Stomach (tissue), 4 donors: ENCODE measurements around the gene FGD2.

Experiments
- EP300 ChIP-seq: sonication (generic); formaldehyde crosslinking; IDR thresholded peaks from one replicate; pipeline ENCODE4 v1.6.1; 2017; ENCODE audit warnings: antibody characterized with exemption
- POLR2A ChIP-seq, 4 donors: fragments of 450-650 bp; IDR thresholded peaks; one replicate each; pipeline ENCODE4 v1.6.1; 2016; ENCODE audit warnings: antibody characterized with exemption in 4 of 4, control low read depth in 2 of 4, mild to moderate bottlenecking in 1 of 4, moderate library complexity in 1 of 4
- POLR2AphosphoS5 ChIP-seq, 3 donors: sonication (generic); formaldehyde crosslinking; IDR thresholded peaks; one replicate each; pipeline ENCODE4 v1.6.1; 2016; ENCODE audit warnings: antibody characterized with exemption in 3 of 3
- TF ChIP-seq, protein P1 (sequence below), 7 experiments: fragments of 450-650 bp in 4 of 7; fragments of 200-600 bp in 3 of 7; sonication (generic) in 3 of 7; IDR thresholded peaks; one replicate each; pipeline ENCODE4 v1.5.1; 2016 to 2019; ENCODE audit warnings: antibody characterized with exemption in 7 of 7, control low read depth in 2 of 7, mild to moderate bottlenecking in 1 of 7

DNA sequence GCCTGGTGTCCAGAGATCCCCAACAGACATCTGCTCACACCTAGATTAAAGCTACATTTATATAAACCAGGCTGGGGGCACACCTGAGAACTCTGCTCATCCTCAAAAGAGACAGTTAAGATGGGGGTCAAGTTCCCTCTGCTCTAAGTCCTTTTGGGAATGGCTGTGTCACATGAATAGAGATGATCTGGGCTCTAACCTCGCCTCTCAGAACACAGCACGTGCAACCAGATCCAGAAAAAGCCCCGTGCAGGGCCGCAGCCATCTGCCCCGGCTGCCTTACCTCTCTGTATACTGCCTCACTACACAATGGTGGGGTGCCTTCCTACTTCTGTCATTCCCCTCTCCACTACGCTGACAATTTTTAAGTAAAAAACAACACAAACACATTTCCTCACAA is 25.3 kb upstream of the FGD2 start:
- TF ChIP-seq, protein P1, sequence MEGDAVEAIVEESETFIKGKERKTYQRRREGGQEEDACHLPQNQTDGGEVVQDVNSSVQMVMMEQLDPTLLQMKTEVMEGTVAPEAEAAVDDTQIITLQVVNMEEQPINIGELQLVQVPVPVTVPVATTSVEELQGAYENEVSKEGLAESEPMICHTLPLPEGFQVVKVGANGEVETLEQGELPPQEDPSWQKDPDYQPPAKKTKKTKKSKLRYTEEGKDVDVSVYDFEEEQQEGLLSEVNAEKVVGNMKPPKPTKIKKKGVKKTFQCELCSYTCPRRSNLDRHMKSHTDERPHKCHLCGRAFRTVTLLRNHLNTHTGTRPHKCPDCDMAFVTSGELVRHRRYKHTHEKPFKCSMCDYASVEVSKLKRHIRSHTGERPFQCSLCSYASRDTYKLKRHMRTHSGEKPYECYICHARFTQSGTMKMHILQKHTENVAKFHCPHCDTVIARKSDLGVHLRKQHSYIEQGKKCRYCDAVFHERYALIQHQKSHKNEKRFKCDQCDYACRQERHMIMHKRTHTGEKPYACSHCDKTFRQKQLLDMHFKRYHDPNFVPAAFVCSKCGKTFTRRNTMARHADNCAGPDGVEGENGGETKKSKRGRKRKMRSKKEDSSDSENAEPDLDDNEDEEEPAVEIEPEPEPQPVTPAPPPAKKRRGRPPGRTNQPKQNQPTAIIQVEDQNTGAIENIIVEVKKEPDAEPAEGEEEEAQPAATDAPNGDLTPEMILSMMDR (IDR thresholded peaks at IDR 0.05): no peak
- TF ChIP-seq POLR2A (IDR thresholded peaks at IDR 0.05): no peak
- no peak for TF ChIP-seq POLR2AphosphoS5 (IDR thresholded peaks at IDR 0.05)
- TF ChIP-seq EP300: no peak
